ENCODE results near the gene ASCL2. TPM values are rescaled to one million over a fixed set of nuclear protein-coding genes. Genes with fewer than 3 reads are reported as not detected.

The ASCL2 gene
- total and polyA plus RNA-seq, 2 of the 4 experiments (the other 2 are of a cell fraction) = not detected

GRCh38 chr11:2267851-2268728 lies 2.3 kb downstream of the ASCL2 start:
- no peaks in the 10 kb centered on the region for H3K9me1 ChIP-seq (ENCODE audit: insufficient read depth, low read length)
- no peak overlapping the region for H3K27ac ChIP-seq (ENCODE audit: insufficient read depth, low read length)
- intact Hi-C loops (cut with micrococcal nuclease) = no loop called here
- in situ Hi-C loops (cut with MboI; ENCODE audit: low sequenced_read_pairs) = no loop called here
- no peaks in the 10 kb centered on the region for H3K9me3 ChIP-seq (ENCODE audit: control insufficient read depth, insufficient read depth, low read length)
- no peak overlapping the region for H2BK120ac ChIP-seq (ENCODE audit: low read depth, low read length)
- no peaks in the 10 kb centered on the region for H3K4me1 ChIP-seq (ENCODE audit: control insufficient read depth, insufficient read depth, low read length)
- no peak overlapping the region for H3K4me2 ChIP-seq (ENCODE audit: low read depth, low read length)
- dilution Hi-C loops (cut with HindIII; ENCODE audit: low sequenced_read_pairs, unreplicated experiment) = no loop called here
- peaks cover 73% of the 10 kb centered on the region for H3K27me3 ChIP-seq (ENCODE audit: control insufficient read depth, insufficient read depth, low read length)
- H3K9ac ChIP-seq (ENCODE audit: low read depth, low read length) = no peak overlapping the region
- H3K4ac ChIP-seq (ENCODE audit: low read depth, low read length) = no peak overlapping the region
- no peak overlapping the region for H3K14ac ChIP-seq (replicated peaks; ENCODE audit: low read depth, low read length)
- no peak overlapping the region for H3K4me3 ChIP-seq (ENCODE audit: insufficient read depth, low read depth, low read length)
- no peak overlapping the region for H2BK20ac ChIP-seq (ENCODE audit: low read depth, low read length)
- H2AK9ac ChIP-seq (replicated peaks; ENCODE audit: low read depth, low read length, poor library complexity) = no peak overlapping the region
- DNase-seq (no peak), ATAC-seq (ENCODE audit: low read depth) (no peak)
- H2BK15ac ChIP-seq (ENCODE audit: low read depth, low read length) = no peak overlapping the region
- no peak overlapping the region for H3K56ac ChIP-seq (ENCODE audit: extremely low read depth, insufficient read depth, low read length)
- H2AK5ac ChIP-seq (ENCODE audit: low read depth, low read length) = no peak overlapping the region
- H4K20me1 ChIP-seq (ENCODE audit: insufficient read depth, low read length) = no peaks in the 10 kb centered on the region
- POLR2A ChIA-PET (ENCODE audit: unreplicated experiment) = no interaction called here
- TF ChIP-seq SMC3 (IDR thresholded peaks at IDR 0.05; ENCODE audit: low read depth, low read length) (no peak), POLR2A (IDR thresholded peaks at IDR 0.05; ENCODE audit: low read depth, low read length) (no peak), RFX5 (IDR thresholded peaks at IDR 0.05; ENCODE audit: low read depth, low read length) (no peak), MAFK (IDR thresholded peaks at IDR 0.05; ENCODE audit: low read depth, low read length) (no peak), FOS (IDR thresholded peaks at IDR 0.05; ENCODE audit: low read depth, low read length) (no peak), ELK1 (IDR thresholded peaks at IDR 0.05; ENCODE audit: borderline replicate concordance, low read depth, low read length) (no peak), CHD1 (IDR thresholded peaks at IDR 0.05; ENCODE audit: low read depth, low read length) (no peak)
- CTCF ChIA-PET = no interaction called here
- H2AFZ ChIP-seq (replicated peaks; ENCODE audit: low read length, poor library complexity) = no peak overlapping the region
- H4K8ac ChIP-seq (ENCODE audit: low read depth in 2 of 2, low read length in 2 of 2) = no peak overlapping the region
- no peak overlapping the region for H4K91ac ChIP-seq (ENCODE audit: insufficient read depth, low read depth, low read length)
- H3K23ac ChIP-seq (ENCODE audit: low read depth, low read length) = no peak overlapping the region
- no peaks in the 10 kb centered on the region for H3K79me1 ChIP-seq (ENCODE audit: low read depth in 1 of 2, low read length in 2 of 2)
- no peak overlapping the region for H4K5ac ChIP-seq (ENCODE audit: low read depth, low read length)
- no peak overlapping the region for H3K18ac ChIP-seq (ENCODE audit: low read depth, low read length)
- H3K36me3 ChIP-seq (ENCODE audit: control insufficient read depth, insufficient read depth, low read length) = no peaks in the 10 kb centered on the region
- no TSS peak for BruUV-seq (replicated peaks)
- no peak overlapping the region for H2BK5ac ChIP-seq (ENCODE audit: low read depth, low read length, poor library complexity, severe bottlenecking)
- 81% methylated on average over 9 of the region's 26 CpGs; no CpG with 5 or more reads in 1 of the 2 experiments for WGBS, 2 experiments (ENCODE audit: extremely low coverage in 2 of 2, insufficient read length in 1 of 2)

All from IMR-90 (cell line).